HG03139 (cell line): ENCODE results near the gene ARHGAP44.

Source experiments
- ATAC-seq: cut with Tn5 transposase; IDR thresholded peaks from one replicate; pipeline ENCODE4 v1.9.1; 2021; ENCODE audit not compliant: unreplicated experiment

The ARHGAP44 gene

GRCh38 chr17:12896180-12896785 lies 107.0 kb downstream of the ARHGAP44 start:
- ATAC-seq, result no peak

DNA sequence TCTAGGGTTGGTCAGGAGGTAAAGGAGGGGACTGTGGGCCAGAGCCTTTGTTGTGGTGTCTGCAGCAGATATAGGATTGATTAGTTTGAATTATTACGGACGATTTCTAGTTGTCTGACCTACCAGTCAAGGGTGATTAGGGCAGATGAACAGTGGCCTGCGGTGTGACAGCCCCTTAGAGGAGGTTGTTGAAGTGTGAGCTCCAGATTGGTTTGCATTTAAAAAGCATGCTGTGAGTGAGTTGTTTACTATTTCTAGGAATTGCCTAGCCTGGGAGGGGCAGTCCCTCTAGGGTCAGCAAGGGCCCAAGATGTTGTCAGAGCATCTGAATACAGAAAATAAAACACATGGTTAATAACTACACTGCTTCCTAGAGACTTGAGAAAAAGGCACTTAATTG lies 108.8 kb downstream of the ARHGAP44 start:
- no peak for ATAC-seq

DNA sequence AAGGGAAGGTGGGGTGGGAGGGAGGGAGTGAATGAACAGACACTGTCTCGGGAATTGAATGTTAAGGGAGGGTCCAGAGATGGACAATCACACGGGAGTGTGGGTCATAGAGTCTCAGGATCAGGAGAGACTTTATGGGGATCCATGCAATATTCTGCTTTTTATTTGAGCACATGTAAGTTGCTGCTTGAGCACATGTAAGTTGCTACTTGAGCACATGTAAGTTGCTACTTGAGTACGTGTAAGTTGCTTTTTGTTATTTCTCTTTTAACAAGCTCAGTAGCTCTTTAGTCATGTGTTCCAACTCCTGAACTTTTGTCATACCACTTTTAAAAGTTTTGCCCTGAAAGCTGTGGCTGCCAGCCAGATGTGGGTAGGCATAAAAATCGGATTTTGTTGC lies 110.3 kb downstream of the ARHGAP44 start:
- ATAC-seq, result no peak

DNA sequence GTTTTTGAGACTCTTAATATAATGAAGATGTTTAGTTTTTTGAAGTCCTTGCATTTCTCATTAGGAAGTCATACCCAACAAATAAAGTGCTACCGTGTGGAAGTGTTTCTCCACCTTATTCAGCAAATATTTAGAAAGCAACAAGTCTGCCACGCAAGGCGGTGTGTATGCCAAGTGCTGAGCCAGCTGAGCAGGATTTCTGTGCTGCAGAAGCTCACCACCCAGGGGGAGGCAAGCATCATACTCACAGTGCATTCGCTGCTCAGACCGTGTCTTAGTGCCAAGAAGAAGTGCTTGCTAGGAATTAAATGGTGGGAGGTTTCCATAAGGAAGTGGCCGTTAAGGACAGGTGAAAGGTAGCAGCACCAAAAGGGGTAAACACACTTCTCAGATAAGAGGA lies 111.2 kb downstream of the ARHGAP44 start:
- no peak for ATAC-seq

GRCh38 chr17:12902046-12902445 lies 112.7 kb downstream of the ARHGAP44 start:
- ATAC-seq, result no peak

- no peak for ATAC-seq
These were observed 118.2 kb downstream of the ARHGAP44 start for GRCh38 chr17:12907477-12907876.

DNA sequence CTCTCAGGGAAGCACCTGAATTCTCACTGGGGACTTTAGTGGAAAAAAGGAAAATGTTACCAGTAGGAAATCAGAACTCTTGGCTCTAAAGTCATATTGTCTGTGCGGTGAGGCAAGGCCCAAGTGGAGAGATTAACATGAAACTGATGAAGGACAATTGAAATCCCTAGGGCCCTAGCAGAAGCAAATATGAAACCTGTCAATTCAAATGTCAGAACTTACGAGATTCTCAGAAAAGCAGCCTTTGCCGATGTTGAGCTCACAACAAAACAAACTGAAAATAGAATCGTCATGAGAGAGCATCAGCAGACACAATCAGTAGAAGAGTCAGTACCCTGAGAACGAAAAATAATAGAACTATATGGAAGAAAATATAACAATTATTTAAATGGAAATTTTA lies 119.7 kb downstream of the ARHGAP44 start:
- no peak for ATAC-seq

- ATAC-seq, result no peak
These were observed 120.2 kb downstream of the ARHGAP44 start for GRCh38 chr17:12909511-12909910.

GRCh38 chr17:12911239-12911638 lies 121.9 kb downstream of the ARHGAP44 start:
- ATAC-seq, result no peak

GRCh38 chr17:12917399-12917798 lies 128.1 kb downstream of the ARHGAP44 start:
- ATAC-seq, result no peak

DNA sequence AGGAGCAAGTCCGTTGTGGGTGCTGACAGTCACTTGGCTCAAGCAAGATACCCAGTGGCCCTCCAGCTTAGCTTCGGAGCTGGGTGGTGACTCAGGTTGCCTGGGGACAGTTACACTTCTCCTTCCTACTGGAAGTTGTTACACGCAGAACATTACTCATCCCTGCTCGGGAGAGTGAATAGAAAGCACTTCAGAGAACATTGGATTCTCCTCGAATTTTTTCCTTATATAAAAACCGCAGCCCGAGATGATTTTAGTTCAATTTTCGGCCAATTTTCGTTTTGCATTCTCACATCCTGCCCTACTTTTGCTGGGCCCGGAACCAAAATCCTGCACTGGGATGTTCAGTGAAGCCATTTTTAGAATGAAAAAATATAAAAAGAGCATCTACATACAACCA lies 128.8 kb downstream of the ARHGAP44 start:
- no peak for ATAC-seq

DNA sequence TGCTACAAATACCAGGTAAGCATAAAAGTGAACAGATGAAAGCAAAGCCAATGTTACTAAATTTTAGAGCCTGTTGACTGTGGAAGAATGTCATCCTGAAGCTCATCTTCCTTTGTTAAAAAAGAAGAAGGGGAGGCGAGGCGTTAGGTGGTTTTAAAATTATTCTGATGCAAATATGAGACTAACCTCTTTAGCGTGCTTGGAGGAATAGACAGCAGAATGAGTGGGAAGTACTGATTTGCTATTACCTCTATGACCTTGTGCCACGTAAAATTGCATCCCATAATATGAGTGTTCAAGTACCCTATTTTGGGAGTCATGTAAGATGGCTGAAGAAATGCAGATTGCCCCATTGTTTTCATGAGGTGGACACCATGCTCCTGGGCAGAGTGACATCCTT lies 132.8 kb downstream of the ARHGAP44 start:
- no peak for ATAC-seq

DNA sequence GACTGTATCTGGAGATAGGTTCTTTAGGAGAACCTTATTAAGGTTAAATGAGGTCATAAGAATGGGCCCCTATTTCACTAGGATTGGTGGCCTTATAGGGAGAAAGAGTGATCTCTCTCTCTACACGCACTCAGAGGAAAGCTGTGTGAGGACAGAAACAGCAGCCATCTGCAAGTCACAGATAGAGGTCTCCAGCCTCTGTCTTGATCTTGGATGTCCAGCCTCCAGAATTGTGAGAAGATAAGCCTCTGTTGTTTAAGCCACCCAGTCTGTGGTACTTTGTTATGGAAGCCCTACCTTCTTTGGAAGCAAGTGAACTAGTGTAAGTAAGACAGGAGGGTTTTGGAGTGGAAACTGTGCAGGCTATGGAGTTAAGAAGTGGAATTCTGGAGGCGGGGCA lies 135.3 kb downstream of the ARHGAP44 start:
- no peak for ATAC-seq

GRCh38 chr17:12927001-12927400 lies 137.7 kb downstream of the ARHGAP44 start:
- ATAC-seq, result no peak

GRCh38 chr17:12927541-12928425 lies 138.5 kb downstream of the ARHGAP44 start:
- no peak for ATAC-seq

DNA sequence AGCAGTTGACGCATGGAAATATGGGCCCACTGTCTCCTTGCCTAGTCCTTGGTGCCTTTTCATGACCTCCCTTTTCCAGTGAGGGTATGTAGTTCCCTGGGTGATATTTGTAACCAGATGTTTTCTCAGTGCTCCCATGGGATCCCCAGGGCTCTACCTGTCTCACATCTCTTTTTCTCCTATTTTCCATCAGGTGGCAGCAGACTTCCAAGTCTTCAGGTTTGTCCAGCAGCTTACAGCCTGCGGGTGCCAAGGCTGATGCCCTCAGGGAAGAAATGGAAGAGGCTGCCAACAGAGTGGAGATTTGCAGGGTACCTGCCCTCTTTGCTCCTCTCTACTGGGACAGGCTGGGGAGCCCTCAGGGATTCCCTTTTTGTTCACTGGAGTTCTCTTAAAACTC lies 139.4 kb downstream of the ARHGAP44 start:
- ATAC-seq, result no peak

GRCh38 chr17:12936501-12936900 lies 147.2 kb downstream of the ARHGAP44 start:
- no peak for ATAC-seq

DNA sequence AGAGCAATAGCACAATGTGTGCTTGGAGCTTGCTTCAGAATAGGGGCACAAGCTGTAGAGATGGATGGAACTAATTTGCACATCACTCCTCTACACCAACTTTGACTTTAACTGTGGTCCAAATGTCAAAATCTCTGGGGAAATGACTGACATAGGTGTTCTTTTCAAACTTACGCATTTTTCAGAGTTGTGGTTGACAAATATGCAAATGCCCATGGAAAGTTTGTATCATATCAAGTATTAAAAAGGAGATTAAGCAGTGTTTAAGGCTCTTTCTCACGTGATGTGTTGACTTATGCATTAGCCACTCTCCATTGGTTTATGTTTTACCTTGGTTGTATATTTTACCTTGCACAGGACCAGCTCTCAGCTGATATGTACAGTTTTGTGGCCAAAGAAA lies 151.4 kb downstream of the ARHGAP44 start:
- no peak for ATAC-seq

- no peak for ATAC-seq
These were observed 157.7 kb downstream of the ARHGAP44 start for GRCh38 chr17:12947047-12947446.

DNA sequence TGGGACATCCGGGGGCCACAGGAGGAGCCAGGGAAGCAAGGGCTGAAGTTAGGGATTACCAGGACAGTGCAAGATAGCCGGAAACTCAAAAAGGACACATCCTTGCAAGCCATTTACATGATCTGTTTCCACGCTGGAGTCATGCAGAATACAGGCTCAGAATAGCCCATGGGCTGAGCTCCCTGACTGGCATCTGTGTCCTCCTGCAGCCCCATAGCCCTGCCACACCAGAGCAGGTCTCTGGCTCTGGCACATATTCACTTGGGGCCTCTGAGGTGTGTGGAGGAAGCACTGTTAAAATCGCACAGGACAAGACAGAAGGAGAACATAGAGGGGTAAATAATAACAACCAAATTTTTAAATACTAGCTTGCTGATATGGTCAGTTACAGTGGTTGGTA lies 162.7 kb downstream of the ARHGAP44 start:
- no peak for ATAC-seq

GRCh38 chr17:12953156-12953555 lies 163.9 kb downstream of the ARHGAP44 start:
- no peak for ATAC-seq

GRCh38 chr17:12955521-12955920 lies 166.2 kb downstream of the ARHGAP44 start:
- no peak for ATAC-seq

- no peak for ATAC-seq
These were observed 169.5 kb downstream of the ARHGAP44 start for GRCh38 chr17:12958786-12959185.
